ENCODE measurements around the gene TECPR1.

The TECPR1 gene

DNA sequence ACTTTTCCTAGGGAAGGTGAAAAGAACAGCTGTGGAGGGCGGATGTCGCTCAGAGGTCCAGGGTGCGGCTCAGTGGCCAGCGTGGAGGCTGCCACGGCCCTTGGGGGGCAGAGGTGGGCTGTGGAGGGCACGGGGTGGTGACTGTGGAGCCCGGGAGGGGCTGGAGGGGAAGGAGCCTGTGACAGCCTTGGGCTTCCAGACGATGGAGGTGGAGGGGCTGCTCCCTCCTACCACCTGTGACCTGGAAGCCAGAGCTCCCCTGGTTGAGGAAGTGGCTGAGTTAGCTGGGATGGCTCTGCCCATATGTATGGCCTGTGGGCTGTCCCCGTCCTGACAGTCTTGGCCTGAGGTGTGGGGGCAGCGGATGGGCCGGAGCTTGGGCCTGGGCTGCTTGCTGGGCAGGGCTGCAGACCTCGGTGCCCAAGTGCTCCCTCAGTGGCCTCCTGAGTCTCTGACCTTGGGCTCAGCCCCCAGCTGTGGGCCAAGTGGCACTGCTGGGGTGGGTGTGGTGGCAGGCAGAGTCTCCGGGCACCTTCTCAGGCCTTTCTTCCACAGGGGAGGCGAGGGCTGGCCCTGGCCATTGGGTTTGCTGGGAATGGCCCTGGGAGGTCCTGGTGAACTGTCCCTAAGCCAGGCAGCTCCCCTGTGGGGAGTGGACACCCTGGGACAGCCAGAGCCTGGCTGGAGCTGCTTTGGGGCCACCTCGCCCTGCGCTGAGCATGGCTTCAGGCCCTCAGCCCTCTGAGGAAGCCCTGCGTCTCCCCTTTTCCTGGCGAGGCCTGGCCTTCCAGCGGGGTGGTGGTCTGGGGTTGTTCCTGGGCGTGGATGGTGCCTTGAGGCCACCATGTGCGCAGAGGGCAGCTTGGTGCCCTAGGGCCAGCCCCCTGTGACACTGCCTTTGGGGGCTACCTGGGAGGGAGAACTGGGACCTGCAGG, 33.4 kb upstream of the TECPR1 start:
- no peak for DNase-seq
- H3K27me3 ChIP-seq: no peaks in the 10 kb centered on the region
- H3K4me1 ChIP-seq: peaks cover 12 to 80% (median 63%) of the 10 kb centered on the region in 4 donors
- H3K9me3 ChIP-seq: no peaks in the 10 kb centered on the region
- peaks cover 0 to 30% (median 23%) of the 10 kb centered on the region in 3 donors for H3K36me3 ChIP-seq
- TF ChIP-seq, protein P1, sequence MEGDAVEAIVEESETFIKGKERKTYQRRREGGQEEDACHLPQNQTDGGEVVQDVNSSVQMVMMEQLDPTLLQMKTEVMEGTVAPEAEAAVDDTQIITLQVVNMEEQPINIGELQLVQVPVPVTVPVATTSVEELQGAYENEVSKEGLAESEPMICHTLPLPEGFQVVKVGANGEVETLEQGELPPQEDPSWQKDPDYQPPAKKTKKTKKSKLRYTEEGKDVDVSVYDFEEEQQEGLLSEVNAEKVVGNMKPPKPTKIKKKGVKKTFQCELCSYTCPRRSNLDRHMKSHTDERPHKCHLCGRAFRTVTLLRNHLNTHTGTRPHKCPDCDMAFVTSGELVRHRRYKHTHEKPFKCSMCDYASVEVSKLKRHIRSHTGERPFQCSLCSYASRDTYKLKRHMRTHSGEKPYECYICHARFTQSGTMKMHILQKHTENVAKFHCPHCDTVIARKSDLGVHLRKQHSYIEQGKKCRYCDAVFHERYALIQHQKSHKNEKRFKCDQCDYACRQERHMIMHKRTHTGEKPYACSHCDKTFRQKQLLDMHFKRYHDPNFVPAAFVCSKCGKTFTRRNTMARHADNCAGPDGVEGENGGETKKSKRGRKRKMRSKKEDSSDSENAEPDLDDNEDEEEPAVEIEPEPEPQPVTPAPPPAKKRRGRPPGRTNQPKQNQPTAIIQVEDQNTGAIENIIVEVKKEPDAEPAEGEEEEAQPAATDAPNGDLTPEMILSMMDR (IDR thresholded peaks at IDR 0.05): no peak
- intact Hi-C loops (cut with DNase I; ENCODE audit: low total_unique reads): no loop called here
- H3K4me3 ChIP-seq: peak overlapping the region; percentile 75 to 86
- peak overlapping the region; percentile 93 to 98 for H3K27ac ChIP-seq

DNA sequence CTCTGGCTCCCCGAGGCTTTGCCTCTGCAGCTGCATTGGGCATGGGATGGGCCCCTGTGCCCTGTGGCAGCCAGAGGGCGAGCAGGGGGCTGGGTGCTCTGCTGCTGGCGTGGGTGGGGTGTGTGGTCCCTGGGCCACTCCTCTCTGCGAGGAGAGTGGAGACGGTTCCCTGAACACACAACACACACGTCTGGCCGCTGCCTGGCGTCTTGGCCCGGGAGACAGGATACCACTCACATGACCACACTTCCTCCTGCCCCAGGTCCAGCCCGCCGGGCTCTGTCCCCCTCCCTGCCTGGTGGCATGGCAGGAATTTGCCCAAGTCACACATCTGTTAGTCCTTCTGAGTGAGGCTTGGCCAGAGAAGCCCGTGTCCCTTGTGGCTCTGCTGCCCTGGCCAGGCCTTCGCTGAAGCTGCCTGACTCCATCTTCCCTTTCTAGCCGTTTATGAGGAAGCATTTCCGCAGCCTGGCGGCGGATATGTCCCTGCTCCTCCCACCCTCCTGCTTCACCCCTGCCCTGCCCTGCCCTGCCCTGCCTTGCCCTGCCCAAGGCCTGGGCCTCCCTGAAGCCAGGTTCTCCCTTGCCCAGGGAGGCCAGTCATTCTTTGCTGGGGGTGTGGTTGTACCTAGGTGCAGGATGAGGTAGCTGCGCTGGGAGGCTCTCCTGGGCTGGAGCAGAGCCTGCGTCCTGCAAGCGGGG, 32.5 kb upstream of the TECPR1 start:
- Histone ChIP-seq H3K27ac (peak overlapping the region; percentile 93 to 98), H3K9me3 (no peaks in the 10 kb centered on the region), H3K36me3 (peaks cover 0 to 25% (median 20%) of the 10 kb centered on the region in 3 donors), H3K27me3 (no peaks in the 10 kb centered on the region), H3K4me1 (peaks cover 12 to 79% (median 64%) of the 10 kb centered on the region in 4 donors), H3K4me3 (peak overlapping the region; percentile 75 to 86)
- peak; percentile 86 to 95 for DNase-seq
- intact Hi-C loops (cut with DNase I; ENCODE audit: low total_unique reads): loop anchor here (5.0 kb wide), 1 partner anchor 1268 kb away; the partner anchor contains the start of gene FAM200A
- TF ChIP-seq, protein P1 (IDR thresholded peaks at IDR 0.05): peak in 1 of 2 experiments; percentile 7

DNA sequence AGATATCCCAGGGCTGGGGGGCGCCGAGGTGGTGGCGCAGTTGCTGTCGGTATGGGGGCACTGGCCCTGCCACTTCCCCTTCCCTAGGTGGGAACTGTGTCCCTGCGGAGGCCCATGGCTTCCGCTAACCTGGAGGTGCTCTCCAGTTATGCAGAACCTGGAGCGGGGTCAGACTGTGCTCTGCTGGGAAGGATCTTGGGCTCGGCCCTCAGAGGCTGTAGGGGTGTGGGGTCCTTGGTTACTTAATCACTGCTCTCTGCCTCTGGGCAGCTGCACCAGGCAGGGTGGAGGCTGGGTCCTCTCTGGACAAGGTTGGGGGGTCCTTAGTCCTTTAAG, 31.8 kb upstream of the TECPR1 start:
- Histone ChIP-seq H3K4me3 (peak overlapping the region; percentile 75 to 86), H3K9me3 (no peaks in the 10 kb centered on the region), H3K36me3 (peaks cover 0 to 21% (median 14%) of the 10 kb centered on the region in 3 donors), H3K4me1 (peaks cover 12 to 73% (median 61%) of the 10 kb centered on the region in 4 donors), H3K27me3 (no peaks in the 10 kb centered on the region), H3K27ac (peak overlapping the region; percentile 93 to 98)
- DNase-seq: no peak
- intact Hi-C loops (cut with DNase I; ENCODE audit: low total_unique reads): loop anchor here (5.0 kb wide), 1 partner anchor 1268 kb away; the partner anchor contains the start of gene FAM200A
- TF ChIP-seq, protein P1 (IDR thresholded peaks at IDR 0.05): no peak

DNA sequence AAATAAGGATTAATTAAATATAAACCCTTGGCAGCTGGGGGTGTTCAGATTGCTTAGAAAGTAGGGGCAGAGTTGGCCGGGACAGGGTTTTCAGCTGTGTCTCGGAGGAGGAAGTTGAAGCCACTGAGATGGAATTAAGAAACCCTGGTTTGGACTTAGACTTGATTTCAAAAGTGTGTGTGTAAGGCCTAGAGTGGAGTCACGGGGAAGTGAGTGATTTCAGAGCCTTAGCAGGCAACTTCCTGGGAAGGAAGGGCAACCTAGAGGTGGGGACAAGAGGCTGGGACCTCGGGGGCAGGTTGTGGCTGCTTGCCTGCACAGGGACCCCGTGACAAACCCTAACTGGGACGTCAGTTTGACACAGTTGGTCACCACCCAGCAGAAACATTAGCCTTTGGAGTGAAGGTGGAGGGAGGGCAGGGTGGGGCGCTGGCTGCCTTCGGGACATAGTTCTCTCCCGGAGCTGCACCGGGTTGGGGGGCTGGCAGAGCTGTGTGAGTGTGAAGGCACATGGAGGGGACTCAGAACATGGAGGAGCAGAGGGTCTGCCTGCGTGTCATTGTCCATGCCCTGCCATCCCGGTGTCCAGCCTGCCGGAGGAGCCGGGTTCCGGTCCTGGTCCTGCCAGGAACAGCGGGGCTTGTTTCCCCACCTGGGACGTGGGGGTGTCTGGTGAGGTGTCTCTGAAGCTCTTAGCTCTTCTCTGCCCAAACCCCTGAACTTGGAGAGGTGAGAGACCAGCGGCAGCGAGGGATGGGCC, 31.3 kb upstream of the TECPR1 start:
- TF ChIP-seq, protein P1 (IDR thresholded peaks at IDR 0.05): no peak
- Histone ChIP-seq H3K27ac (peak overlapping the region; percentile 93 to 98), H3K4me3 (peak overlapping the region; percentile 75 to 86), H3K4me1 (peaks cover 12 to 67% (median 58%) of the 10 kb centered on the region in 4 donors), H3K27me3 (no peaks in the 10 kb centered on the region), H3K36me3 (peaks cover 0 to 15% (median 11%) of the 10 kb centered on the region in 3 donors), H3K9me3 (no peaks in the 10 kb centered on the region)
- intact Hi-C loops (cut with DNase I; ENCODE audit: low total_unique reads): loop anchor here (5.0 kb wide), 1 partner anchor 1269 kb away; the partner anchor contains the start of gene FAM200A
- peak; percentile 71 to 90 for DNase-seq

DNA sequence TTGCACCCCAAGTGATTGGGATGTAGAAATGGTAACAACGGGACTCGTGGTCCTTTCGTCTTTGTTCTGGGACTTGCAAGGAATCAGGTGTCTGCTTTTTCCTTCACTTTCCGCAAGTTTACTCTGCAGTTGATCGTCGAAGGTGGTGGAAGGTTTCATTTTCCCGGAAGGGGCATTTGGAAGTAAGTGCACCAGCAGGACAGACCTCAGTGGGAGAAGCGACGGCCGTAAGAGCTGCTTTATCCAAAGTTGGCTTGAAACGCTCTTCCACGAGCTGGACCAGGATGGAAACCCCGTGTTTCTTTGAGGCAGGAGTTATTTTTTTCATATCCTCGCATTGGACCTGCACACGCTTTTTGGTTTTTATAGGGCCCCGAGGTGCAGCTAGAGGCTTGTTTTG, 30.7 kb upstream of the TECPR1 start:
- Histone ChIP-seq H3K4me3 (peak overlapping the region; percentile 75 to 86), H3K4me1 (peaks cover 12 to 61% (median 52%) of the 10 kb centered on the region in 4 donors), H3K9me3 (no peaks in the 10 kb centered on the region), H3K36me3 (peaks cover 0 to 10% (median 4%) of the 10 kb centered on the region in 3 donors), H3K27ac (peak overlapping the region; percentile 93 to 98), H3K27me3 (no peaks in the 10 kb centered on the region)
- intact Hi-C loops (cut with DNase I; ENCODE audit: low total_unique reads): loop anchor here (5.0 kb wide), 1 partner anchor 1270 kb away; the partner anchor contains the start of gene FAM200A
- TF ChIP-seq, protein P1 (IDR thresholded peaks at IDR 0.05): no peak
- no peak for DNase-seq

Measured in tibial artery (tissue), 4 donors.